CD4-positive, alpha-beta T cell (primary cell): ENCODE measurements around the gene GSE1. TPM values are rescaled to one million over a fixed set of nuclear protein-coding genes. Genes with fewer than 3 reads are reported as not detected.

Experiments used
- ATAC-seq: fragments of 200-7000 bp; cut with Tn5 transposase; one replicate; pipeline ENCODE4 v1.10.0; 2022; ENCODE audit warnings: mild to moderate bottlenecking; ENCODE audit not compliant: poor library complexity
- CTCF ChIA-PET: fragments of 350-600 bp; sonication (Branson Sonifier 250); formaldehyde crosslinking; loops from one replicate; lab custom pipeline; 2021; ENCODE audit warnings: antibody characterized with exemption, inconsistent platforms; lab: Charles Lee
- POLR2A ChIA-PET: fragments of 350-600 bp; sonication (Branson Sonifier 250); formaldehyde crosslinking; loops from one replicate; lab custom pipeline; 2021; ENCODE audit warnings: antibody characterized with exemption, inconsistent platforms; lab: Charles Lee
- DNase-seq, 14 experiments: peaks; one replicate each; pipeline ENCODE4 v3.0.0-alpha.2; 2013 to 2020; ENCODE audit warnings: mixed read lengths in 2 of 14
- H3K27ac ChIP-seq, 2 donors: one replicate each; pipeline versions ENCODE4 v1.5.1 to v1.7.0; 2013; ENCODE audit warnings: low read length in 2 of 2, low read depth in 1 of 2, mild to moderate bottlenecking in 1 of 2
- H3K27me3 ChIP-seq, 2 experiments: 1 replicate in 1 of 2; 2 replicates in 1 of 2; pipeline versions ENCODE4 v1.6.1 to v1.7.0; 2013; ENCODE audit warnings: low read length in 2 of 2, control low read depth in 1 of 2, mild to moderate bottlenecking in 1 of 2, moderate library complexity in 1 of 2; ENCODE audit not compliant: insufficient read depth in 2 of 2, control insufficient read depth in 1 of 2
- H3K36me3 ChIP-seq: one replicate; pipeline ENCODE4 v1.6.1; 2013; ENCODE audit warnings: low read length, control low read depth; ENCODE audit not compliant: insufficient read depth
- H3K4me1 ChIP-seq: one replicate; pipeline ENCODE4 v1.6.1; 2013; ENCODE audit warnings: low read length, control low read depth; ENCODE audit not compliant: insufficient read depth
- H3K4me3 ChIP-seq: one replicate; pipeline ENCODE4 v1.5.1; 2013; ENCODE audit warnings: mild to moderate bottlenecking, low read length, moderate library complexity
- H3K9me3 ChIP-seq, 2 experiments: 1 replicate in 1 of 2; 2 replicates in 1 of 2; pipeline versions ENCODE4 v1.6.1 to v1.7.0; 2013; ENCODE audit warnings: low read length in 2 of 2, mild to moderate bottlenecking in 2 of 2, control low read depth in 1 of 2, moderate library complexity in 1 of 2; ENCODE audit not compliant: control insufficient read depth in 1 of 2, insufficient read depth in 1 of 2
- H3K27ac Mint-ChIP-seq: one replicate; pipeline ENCODE4 v1.8.0; 2020; ENCODE audit warnings: mixed read lengths
- H3K27me3 Mint-ChIP-seq: one replicate; pipeline ENCODE4 v1.8.0; 2021; ENCODE audit warnings: mixed read lengths
- H3K36me3 Mint-ChIP-seq: one replicate; pipeline ENCODE4 v1.8.0; 2021; ENCODE audit warnings: low read depth, mixed read lengths
- H3K4me1 Mint-ChIP-seq: one replicate; pipeline ENCODE4 v1.8.0; 2021; ENCODE audit warnings: low read depth, mixed read lengths
- H3K4me3 Mint-ChIP-seq: one replicate; pipeline ENCODE4 v1.8.0; 2020; ENCODE audit warnings: mild to moderate bottlenecking, mixed read lengths
- H3K9me3 Mint-ChIP-seq: one replicate; pipeline ENCODE4 v1.8.0; 2020; ENCODE audit warnings: mixed read lengths
- intact Hi-C, 2 experiments: fragments of 100-400 bp; cut with DNase I in 1 of 2; cut with micrococcal nuclease in 1 of 2; formaldehyde crosslinking; loops; one replicate each; pipeline versions ENCODE4 v1.15.1 to v1.9.0; 2023 to 2025; cut with DNase I, micrococcal nuclease
- total RNA-seq, 174 experiments: library from RNA in 2 of 174; stranded (reverse) in 2 of 174; gene quantifications; one replicate each; pipeline ENCODE4 v1.2.3 and lab custom pipeline; 2021 to 2026
- TF ChIP-seq, protein P1 (sequence below): fragments of 200-600 bp; IDR thresholded peaks from one replicate; pipeline ENCODE4 v1.8.0; 2022; ENCODE audit warnings: antibody characterized with exemption, mild to moderate bottlenecking

GSE1 gene
- total RNA-seq, 2 experiments from 2014 or later: 11.7 to 13.7 TPM

- Mint-ChIP-seq H3K27ac (no peak overlapping the region), H3K4me3 (no peak overlapping the region), H3K27me3 (no peaks in the 10 kb centered on the region), H3K36me3 (no peaks in the 10 kb centered on the region), H3K4me1 (no peaks in the 10 kb centered on the region), H3K9me3 (no peaks in the 10 kb centered on the region)
- intact Hi-C loops: no loop called here
- DNase-seq (no peak), ATAC-seq (no peak)
- Histone ChIP-seq H3K27me3 (no peaks in the 10 kb centered on the region), H3K27ac (no peak overlapping the region), H3K4me1 (no peaks in the 10 kb centered on the region), H3K4me3 (no peak overlapping the region), H3K36me3 (no peaks in the 10 kb centered on the region), H3K9me3 (peaks cover 0 to 6% of the 10 kb centered on the region in 2 experiments)
- ChIA-PET CTCF (no interaction called here), POLR2A (no interaction called here)
- TF ChIP-seq, protein P1, sequence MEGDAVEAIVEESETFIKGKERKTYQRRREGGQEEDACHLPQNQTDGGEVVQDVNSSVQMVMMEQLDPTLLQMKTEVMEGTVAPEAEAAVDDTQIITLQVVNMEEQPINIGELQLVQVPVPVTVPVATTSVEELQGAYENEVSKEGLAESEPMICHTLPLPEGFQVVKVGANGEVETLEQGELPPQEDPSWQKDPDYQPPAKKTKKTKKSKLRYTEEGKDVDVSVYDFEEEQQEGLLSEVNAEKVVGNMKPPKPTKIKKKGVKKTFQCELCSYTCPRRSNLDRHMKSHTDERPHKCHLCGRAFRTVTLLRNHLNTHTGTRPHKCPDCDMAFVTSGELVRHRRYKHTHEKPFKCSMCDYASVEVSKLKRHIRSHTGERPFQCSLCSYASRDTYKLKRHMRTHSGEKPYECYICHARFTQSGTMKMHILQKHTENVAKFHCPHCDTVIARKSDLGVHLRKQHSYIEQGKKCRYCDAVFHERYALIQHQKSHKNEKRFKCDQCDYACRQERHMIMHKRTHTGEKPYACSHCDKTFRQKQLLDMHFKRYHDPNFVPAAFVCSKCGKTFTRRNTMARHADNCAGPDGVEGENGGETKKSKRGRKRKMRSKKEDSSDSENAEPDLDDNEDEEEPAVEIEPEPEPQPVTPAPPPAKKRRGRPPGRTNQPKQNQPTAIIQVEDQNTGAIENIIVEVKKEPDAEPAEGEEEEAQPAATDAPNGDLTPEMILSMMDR: no peak
These were observed 12.4 kb upstream of the GSE1 start for GRCh38 chr16:85600530-85601271.

DNA sequence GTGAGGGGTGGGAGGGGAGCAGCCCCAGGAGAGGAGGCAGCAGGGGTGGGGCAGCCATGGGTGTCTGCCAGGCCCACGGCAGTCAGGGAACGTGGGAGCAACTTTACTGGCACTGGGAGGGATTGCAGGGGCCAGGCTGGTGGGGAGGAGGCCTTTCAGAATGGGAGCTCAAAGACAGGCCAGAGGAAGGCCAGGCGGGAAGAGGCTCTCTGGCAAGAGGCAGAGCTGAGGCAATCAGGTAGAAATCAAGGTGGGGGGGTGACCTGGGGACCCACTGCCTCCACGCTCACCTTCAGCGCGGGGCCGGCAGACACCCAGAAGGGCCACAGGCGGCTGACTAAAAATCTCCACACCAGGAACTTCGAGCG is 11.9 kb upstream of the GSE1 start:
- CTCF ChIA-PET: interaction anchor here (1.7 kb wide), 1 partner anchor 10 kb away, joined by 3 read pairs; no protein-coding TSS in a partner anchor
- Mint-ChIP-seq H3K4me1 (no peaks in the 10 kb centered on the region), H3K4me3 (no peak overlapping the region)

DNA sequence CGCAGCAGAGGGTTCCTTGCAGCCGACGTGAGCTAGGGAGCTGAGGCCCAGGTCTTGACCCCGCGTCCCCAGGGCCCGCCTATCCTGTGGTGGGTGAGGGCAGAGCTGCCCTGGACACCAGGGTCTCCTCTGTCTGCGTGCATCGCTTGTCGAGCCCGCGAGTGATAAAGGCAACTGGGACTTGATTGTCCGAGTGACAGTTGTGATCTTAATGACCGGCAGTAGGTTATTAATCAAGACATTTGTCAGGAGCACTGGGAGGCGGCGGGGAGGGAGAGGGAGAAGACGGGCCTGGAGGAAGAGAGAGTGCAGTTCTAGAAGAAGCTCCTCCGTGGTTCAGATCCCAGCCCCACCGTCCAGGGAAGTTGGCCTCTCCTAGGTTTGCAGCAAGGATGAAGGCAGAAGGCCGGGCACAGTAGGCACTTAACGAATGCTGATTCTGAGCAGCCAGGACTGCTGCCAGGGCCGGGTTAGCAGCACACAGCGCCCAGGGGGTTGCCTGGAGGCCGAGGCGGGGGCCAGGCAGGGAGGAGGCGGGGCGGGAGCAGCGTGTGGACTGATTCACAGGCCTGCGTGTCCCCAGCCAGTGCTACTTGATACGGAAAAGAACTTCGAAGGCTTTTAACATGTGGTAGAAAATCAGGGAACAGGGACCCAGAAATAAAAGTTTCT is 11.3 kb upstream of the GSE1 start:
- Histone ChIP-seq H3K36me3 (no peaks in the 10 kb centered on the region), H3K4me3 (no peak overlapping the region), H3K27me3 (no peaks in the 10 kb centered on the region), H3K4me1 (no peaks in the 10 kb centered on the region), H3K9me3 (peaks cover 0 to 6% of the 10 kb centered on the region in 2 experiments), H3K27ac (no peak overlapping the region)
- no peak for ATAC-seq
- CTCF ChIA-PET: interaction anchor here (1.7 kb wide), 1 partner anchor 9 kb away, joined by 3 read pairs; no protein-coding TSS in a partner anchor
- Mint-ChIP-seq H3K27ac (no peak overlapping the region), H3K4me1 (no peaks in the 10 kb centered on the region), H3K9me3 (no peaks in the 10 kb centered on the region), H3K36me3 (no peaks in the 10 kb centered on the region), H3K27me3 (no peaks in the 10 kb centered on the region), H3K4me3 (no peak overlapping the region)
- intact Hi-C loops: no loop called here
- TF ChIP-seq, protein P1: no peak
- no peak for DNase-seq
- POLR2A ChIA-PET: no interaction called here

More for the DNA sequence above, 11.9 kb upstream of the GSE1 start:
- Mint-ChIP-seq H3K9me3 (no peaks in the 10 kb centered on the region), H3K36me3 (no peaks in the 10 kb centered on the region), H3K27me3 (no peaks in the 10 kb centered on the region), H3K27ac (no peak overlapping the region)
- Histone ChIP-seq H3K27ac (no peak overlapping the region), H3K36me3 (no peaks in the 10 kb centered on the region), H3K27me3 (no peaks in the 10 kb centered on the region), H3K4me1 (no peaks in the 10 kb centered on the region), H3K9me3 (peaks cover 0 to 6% of the 10 kb centered on the region in 2 experiments), H3K4me3 (no peak overlapping the region)
- POLR2A ChIA-PET: no interaction called here
- TF ChIP-seq, protein P1: no peak
- intact Hi-C loops: no loop called here
- DNase-seq: no peak
- ATAC-seq: no peak
